ENCODE results near the gene PCBP4.

PCBP4 gene

GRCh38 chr3:51970606-51971300 lies 3.5 kb upstream of the PCBP4 start:
- TF ChIP-seq, protein P1, sequence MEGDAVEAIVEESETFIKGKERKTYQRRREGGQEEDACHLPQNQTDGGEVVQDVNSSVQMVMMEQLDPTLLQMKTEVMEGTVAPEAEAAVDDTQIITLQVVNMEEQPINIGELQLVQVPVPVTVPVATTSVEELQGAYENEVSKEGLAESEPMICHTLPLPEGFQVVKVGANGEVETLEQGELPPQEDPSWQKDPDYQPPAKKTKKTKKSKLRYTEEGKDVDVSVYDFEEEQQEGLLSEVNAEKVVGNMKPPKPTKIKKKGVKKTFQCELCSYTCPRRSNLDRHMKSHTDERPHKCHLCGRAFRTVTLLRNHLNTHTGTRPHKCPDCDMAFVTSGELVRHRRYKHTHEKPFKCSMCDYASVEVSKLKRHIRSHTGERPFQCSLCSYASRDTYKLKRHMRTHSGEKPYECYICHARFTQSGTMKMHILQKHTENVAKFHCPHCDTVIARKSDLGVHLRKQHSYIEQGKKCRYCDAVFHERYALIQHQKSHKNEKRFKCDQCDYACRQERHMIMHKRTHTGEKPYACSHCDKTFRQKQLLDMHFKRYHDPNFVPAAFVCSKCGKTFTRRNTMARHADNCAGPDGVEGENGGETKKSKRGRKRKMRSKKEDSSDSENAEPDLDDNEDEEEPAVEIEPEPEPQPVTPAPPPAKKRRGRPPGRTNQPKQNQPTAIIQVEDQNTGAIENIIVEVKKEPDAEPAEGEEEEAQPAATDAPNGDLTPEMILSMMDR (IDR thresholded peaks at IDR 0.05) = no peak
- DNase-seq (ENCODE audit: low spot score) = no peak
- Histone ChIP-seq H3K4me3 (no peak overlapping the region), H3K27ac (no peak overlapping the region)

- TF ChIP-seq, protein P1 (IDR thresholded peaks at IDR 0.05) = no peak
- no peak overlapping the region for H3K4me3 ChIP-seq
- DNase-seq (ENCODE audit: low spot score) = no peak
- no peak overlapping the region for H3K27ac ChIP-seq
Measured at GRCh38 chr3:51969841-51970240, 2.6 kb upstream of the PCBP4 start.

DNA sequence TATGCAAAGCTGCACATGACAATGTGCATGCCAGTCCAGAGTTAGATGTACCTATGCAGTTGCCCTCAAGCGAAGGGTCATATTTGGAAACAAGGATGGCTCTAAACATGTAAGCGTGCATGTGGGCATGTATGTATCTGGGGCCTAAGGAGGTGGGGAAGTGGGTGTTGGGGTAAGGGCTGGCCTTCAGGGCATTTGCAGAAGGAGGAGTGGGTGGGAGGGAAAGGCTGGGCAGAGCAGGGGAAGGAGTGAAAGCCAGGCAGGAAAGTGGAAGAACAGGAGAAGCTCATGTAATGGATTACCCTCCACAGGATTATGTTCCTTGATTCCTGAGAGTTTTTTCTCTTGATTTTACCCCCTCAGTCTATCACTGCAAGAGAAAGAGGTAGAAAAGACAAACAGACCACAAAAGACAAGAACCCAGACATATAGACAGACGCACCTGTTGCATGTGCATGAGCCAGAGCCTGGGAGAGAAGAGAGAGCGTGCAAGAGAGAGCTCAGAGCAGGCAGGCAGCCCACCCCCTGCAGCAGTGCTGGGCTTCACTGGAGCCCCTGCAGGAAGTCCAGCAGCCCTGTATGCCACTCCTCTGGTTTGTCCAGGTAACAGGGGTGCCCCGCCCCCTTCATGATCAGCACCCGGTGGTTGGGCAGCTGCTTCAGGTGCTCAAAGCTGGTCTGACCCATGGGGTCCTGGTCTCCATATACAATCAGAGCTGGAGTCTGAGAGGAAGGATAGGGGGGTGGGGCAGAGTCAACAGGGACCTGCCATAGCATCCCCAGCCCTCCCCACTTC lies 1.8 kb upstream of the PCBP4 start:
- Histone ChIP-seq H3K27ac (no peak overlapping the region), H3K4me3 (no peak overlapping the region)
- DNase-seq (ENCODE audit: low spot score) = no peak
- TF ChIP-seq, protein P1 (IDR thresholded peaks at IDR 0.05) = no peak

DNA sequence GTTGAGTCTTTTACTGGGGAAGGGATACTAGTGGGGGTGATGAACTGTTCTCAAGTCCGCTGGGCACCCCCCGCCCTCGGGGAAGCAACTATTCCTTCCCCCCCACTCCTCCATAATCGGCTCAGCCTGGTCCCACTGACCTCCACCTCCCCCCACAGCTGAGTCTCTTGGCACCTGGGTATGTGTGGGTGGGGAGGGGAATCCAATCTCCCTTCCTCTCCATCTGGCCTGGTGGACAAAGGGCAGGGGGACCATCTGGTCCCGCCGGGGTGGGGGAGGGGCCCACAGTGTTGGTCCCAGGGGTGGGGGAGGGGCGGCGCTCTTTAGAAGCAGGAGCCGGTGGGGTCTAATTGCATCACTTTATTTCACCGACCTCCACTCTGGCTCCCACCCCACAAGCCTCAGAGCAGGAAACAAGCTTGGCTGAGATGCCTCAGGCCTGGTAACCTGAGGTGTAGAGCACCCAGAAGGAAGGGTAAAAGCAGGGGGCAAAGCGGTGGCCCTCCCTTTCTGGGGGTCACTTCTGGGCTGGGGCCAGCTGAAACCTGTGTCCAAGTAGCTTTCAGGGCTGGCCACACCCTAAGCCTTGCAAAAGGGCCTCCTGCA lies 1.0 kb upstream of the PCBP4 start:
- H3K27ac ChIP-seq = peak overlapping the region; percentile 94 to 96
- DNase-seq (ENCODE audit: low spot score) = no peak
- H3K4me3 ChIP-seq = peak overlapping the region; percentile 83
- TF ChIP-seq, protein P1 (IDR thresholded peaks at IDR 0.05) = no peak

DNA sequence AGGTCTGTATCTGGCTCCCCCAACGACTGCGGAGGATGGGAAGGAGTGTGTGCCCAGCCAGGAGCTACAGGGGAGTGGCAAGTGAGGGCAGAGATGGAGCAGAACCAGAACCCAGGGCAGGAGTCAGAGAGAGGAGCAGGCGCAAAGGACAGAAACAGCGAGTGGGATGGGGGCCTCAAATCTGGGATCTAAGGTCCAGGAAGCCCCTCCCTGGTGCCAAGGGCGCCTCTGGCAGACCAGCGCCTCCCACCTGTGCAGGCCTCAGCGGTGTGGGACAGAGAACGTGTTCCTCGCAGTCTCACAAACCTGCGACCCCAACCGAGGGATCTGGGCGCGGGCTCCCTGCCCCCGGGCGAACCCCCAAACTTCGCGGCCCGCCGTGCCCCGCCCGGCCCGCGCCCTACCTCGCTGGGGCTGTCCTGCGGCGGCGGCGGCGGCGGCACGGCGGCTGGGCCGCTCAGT lies 301 bp downstream of the PCBP4 start:
- TF ChIP-seq, protein P1 (IDR thresholded peaks at IDR 0.05) = no peak
- DNase-seq (ENCODE audit: low spot score) = no peak
- H3K4me3 ChIP-seq = peak overlapping the region; percentile 83
- peak overlapping the region; percentile 86 to 96 for H3K27ac ChIP-seq

DNA sequence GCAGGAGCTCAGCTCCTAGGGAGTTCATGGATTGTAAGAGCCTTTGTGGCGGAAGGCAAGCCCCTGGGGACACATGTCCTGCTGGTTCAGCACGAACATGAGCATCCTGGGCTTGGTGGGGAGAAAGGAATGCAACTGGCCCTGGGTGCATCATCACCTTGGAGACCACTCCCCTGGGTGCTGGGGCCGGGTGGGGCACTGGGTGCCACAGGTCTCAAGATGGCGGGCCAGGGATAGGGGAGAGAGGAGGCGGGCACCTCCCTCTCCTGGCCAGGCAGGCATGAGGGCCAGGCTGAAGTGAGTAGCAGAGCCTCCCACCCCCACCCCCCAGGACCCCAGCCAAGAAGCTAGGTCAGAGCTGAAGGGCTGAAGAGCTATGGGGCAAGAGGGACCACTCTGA lies 768 bp downstream of the PCBP4 start:
- Histone ChIP-seq H3K4me3 (peak overlapping the region; percentile 83), H3K27ac (peak overlapping the region; percentile 86 to 96)
- TF ChIP-seq, protein P1 (IDR thresholded peaks at IDR 0.05) = no peak
- DNase-seq (ENCODE audit: low spot score) = no peak

Data from coronary artery (tissue), 2 donors.